GM21526 (cell line): ENCODE data around the gene PDCD10.

Experiments
- ATAC-seq: cut with Tn5 transposase; IDR thresholded peaks from one replicate; pipeline ENCODE4 v1.9.1; 2021; ENCODE audit warnings: moderate library complexity; ENCODE audit not compliant: unreplicated experiment, low FRiP score

Gene PDCD10

GRCh38 chr3:167684388-167684993 lies 50.2 kb downstream of the PDCD10 start:
- ATAC-seq: peak; percentile 90

DNA sequence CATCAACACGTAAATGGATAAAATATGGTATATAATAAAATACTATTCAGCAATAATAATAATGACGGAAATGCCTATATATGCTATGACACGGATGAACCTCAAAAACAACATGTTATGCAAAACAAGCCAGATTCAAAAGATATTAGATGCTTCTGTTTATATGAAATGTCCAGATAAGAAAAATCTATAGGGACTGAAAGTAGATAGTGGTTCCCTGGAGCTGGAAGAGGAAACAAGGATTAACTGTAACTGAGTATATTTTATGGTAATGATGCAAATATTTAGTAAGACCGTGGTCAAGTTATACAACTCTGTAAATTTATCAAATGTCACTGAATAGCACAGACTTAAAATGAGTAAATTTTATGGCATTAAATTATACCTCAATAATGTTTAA lies 55.2 kb downstream of the PDCD10 start:
- no peak for ATAC-seq

DNA sequence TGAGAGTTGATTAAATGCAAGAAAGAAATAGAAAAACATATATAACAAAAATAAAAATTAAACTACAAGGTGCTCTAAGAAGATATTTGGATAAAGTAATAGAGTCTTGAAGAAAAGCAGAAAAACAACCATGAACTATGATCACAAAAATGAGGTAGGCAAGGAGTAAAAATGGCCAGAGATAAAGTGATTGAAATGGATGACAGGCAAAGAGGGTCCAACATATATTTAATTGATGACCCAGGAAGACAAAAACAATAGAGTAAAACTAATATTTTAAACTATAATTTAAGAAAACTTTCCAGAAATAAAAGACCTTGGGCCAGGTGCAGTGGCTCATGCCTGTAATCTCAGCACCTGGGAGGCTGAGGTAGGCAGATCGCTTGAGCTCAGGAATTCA lies 58.8 kb downstream of the PDCD10 start:
- no peak for ATAC-seq

DNA sequence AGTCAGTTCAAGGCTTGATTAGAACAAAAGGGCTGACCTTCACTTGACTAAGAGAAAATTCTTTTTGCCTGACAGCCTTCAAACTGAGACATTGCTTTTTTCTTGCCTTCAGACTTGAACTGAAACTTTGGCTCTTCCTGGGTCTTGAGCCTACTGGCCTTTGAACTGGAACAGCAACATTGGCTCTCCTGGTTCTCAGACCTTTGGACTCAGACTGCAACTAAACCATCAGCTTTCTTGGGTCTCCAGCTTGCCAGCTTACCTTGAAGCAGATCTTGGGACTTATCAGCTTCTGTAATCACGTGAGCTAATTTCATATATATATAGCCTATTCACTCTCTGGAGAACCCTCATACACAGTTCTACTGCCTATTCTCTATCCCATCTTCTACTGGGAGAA lies 61.5 kb downstream of the PDCD10 start:
- no peak for ATAC-seq

- no peak for ATAC-seq
Measured at GRCh38 chr3:167671878-167672427, 62.7 kb downstream of the PDCD10 start.

DNA sequence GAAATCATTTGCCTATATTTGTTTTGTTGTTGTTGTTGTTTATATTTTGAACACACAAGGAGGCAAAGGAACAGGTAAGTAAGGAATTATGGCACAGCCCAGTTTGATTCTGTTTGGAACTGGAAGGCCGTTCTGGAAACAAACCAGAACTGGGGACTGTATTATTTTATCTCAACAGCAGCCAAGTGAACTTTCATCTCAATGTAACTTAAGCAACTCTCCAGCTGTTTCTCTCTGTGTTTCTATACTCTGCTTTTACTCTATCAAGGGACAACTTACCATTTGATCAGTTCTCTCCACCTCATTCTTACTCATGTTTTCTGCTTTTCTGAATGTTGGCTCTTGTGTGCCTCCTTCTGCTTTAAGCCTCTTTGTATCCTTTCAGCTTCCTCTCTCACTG lies 65.0 kb downstream of the PDCD10 start:
- ATAC-seq: no peak

DNA sequence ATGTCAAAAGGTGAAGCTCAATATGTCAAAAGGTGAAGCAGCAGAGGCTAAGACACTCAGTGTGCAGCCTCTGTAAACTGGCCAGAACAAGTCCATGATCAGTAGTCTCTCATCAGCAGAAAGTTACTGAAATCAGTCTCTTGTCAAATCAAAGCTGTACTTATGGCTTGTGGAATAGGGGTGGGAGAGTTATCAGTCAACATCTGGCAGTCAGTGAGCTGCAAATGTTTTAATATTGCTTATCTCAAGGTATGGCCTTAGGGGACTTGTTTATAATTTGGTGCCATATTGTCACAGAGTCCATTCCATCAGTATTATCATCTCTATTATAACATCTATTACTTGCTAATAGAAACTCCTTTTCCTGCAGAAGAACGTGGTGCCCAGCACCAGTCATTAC lies 66.0 kb downstream of the PDCD10 start:
- ATAC-seq: no peak

DNA sequence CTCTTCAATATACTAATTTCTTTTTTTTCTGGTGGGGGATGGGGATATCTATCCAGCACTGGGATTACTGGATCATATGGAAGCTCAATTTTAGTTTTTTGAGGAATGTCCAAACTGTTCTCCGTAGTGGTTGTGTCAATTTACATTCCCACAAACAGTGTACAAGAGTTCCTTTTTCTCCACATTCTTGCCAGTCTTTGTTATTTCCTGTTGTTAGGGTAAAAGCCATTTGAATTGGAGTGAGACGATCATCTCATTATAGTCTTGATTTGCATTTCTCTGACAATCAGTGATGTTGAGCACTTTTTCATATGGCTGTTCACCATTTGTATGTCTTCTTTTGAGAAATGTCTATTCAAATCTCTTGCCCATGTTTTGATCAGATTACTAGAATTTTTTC lies 68.1 kb downstream of the PDCD10 start:
- ATAC-seq: no peak

- ATAC-seq: no peak
Measured at GRCh38 chr3:167662919-167663400, 71.7 kb downstream of the PDCD10 start.

DNA sequence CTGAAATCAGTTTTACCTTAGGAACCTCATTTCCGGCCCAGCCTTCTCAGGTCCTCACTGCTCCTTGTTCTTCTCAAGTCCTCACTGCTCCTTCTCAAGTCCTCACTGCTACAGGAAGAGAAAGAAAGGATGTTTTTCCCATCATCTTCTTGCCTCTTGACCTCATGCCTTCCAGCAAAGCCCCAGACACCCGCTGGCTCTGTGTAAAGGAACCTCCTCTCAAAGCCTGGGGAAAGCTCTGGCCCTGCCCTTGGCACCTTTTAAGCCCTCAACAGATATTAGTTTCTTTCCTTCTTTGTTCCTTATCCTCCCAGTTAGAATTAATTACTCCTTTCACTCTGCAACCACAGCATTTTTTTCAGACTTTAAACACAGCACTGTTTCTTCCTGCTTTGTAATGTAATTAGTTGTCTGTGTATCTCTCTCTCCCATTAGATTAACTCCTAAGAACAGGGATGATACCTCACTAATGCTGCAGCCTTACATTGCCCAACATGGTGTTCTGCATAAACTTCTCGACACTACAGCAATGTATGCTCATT lies 76.9 kb downstream of the PDCD10 start:
- ATAC-seq: no peak

- ATAC-seq: no peak
Measured at GRCh38 chr3:167656821-167657220, 77.9 kb downstream of the PDCD10 start.

DNA sequence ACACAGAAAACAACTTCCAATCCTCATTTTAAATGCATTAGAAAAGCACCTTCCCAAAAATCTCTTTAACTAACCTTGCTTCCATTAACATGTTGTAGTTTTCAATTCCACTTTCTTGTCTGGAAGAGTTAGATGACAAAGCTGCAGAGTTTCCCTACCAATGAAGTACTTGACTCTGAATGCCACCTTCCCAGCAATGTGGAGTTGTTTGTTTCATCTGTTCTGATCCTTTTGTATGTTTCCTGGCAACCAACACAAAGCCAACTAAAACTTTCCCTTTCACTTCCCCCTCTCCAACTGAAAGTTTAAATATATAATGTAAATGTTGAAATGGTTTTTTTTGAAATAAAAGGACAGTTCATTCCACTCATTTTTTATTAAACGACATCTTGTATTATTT lies 80.9 kb downstream of the PDCD10 start, which contains the start of gene WDR49:
Gene WDR49 (minus strand): TSS at position 183 of the 400 bp plus-strand sequence. CDS start 517 bp downstream, outside the sequence.
- no peak for ATAC-seq

DNA sequence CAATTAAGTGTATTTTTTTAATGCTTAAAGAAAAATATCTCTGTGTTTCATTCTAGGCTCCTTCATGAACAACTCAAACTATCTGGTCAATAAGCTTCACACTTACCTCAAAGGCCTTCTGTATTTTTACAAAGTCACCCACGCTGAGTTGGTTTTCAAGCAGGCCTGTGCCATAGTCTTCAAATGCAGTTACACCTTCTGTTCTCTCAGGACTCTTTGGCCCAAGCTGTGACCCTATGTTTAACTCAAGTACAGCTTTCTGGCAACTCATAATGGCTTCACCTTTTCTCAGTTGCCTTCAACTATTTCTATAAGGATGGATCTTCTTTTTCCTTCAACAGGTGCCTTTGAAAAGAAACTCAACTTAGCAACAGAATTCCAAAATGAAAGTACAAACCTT lies 81.5 kb downstream of the PDCD10 start:
- no peak for ATAC-seq

GRCh38 chr3:167651826-167652225 lies 82.9 kb downstream of the PDCD10 start:
- ATAC-seq: no peak

- no peak for ATAC-seq
Measured at GRCh38 chr3:167650459-167650858, 84.2 kb downstream of the PDCD10 start.

- no peak for ATAC-seq
Measured at GRCh38 chr3:167649746-167650145, 84.9 kb downstream of the PDCD10 start.

DNA sequence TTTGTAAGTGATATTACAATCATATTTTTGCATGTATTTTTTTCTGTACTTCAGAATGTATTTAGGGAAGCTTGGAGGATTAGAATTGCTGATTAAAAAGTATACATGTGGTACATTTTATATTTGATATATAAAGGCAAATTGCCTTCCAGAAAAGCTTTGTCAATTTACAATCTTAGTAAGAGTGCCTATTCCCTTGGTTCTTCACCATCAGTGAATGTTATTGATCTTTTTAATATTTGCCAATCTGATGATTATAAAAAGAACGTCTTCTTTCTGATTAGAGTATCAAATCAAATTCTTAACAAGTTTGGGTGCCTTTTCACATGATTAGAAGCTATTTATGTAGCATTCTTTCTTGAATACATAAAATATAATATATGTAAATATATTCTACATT lies 90.1 kb downstream of the PDCD10 start:
- no peak for ATAC-seq
